ENCODE measurements around the gene LRRC25.

LRRC25 gene

GRCh38 chr19:18436671-18437490, 39.5 kb upstream of the LRRC25 start:
- Histone ChIP-seq H3K27me3 (replicated peaks; ENCODE audit: control insufficient read depth, insufficient read depth, low read length) (no peaks in the 10 kb centered on the region), H3K36me3 (ENCODE audit: control insufficient read depth, insufficient read depth, low read length) (peaks cover 1% of the 10 kb centered on the region; the same call in 1 of the 2 replicates), H3K4me3 (replicated peaks; ENCODE audit: low read depth, low read length) (peak overlapping the region; percentile 60)
- DNase-seq (ENCODE audit: extremely low read depth, insufficient read length): peak; percentile 84
- TF ChIP-seq CTCF (IDR thresholded peaks at IDR 0.05; ENCODE audit: insufficient read depth, low read length, poor library complexity, severe bottlenecking): peak; percentile 10

- Histone ChIP-seq H3K36me3 (ENCODE audit: control insufficient read depth, insufficient read depth, low read length) (peaks cover 1% of the 10 kb centered on the region; the same call in 1 of the 2 replicates), H3K27me3 (replicated peaks; ENCODE audit: control insufficient read depth, insufficient read depth, low read length) (no peaks in the 10 kb centered on the region), H3K4me3 (replicated peaks; ENCODE audit: low read depth, low read length) (no peak overlapping the region)
- no peak for DNase-seq (ENCODE audit: extremely low read depth, insufficient read length)
- TF ChIP-seq CTCF (IDR thresholded peaks at IDR 0.05; ENCODE audit: insufficient read depth, low read length, poor library complexity, severe bottlenecking): no peak
Observed at GRCh38 chr19:18435842-18436670, 38.6 kb upstream of the LRRC25 start.

GRCh38 chr19:18435178-18435841, 37.9 kb upstream of the LRRC25 start:
- Histone ChIP-seq H3K4me3 (replicated peaks; ENCODE audit: low read depth, low read length) (no peak overlapping the region), H3K27me3 (replicated peaks; ENCODE audit: control insufficient read depth, insufficient read depth, low read length) (no peaks in the 10 kb centered on the region), H3K36me3 (ENCODE audit: control insufficient read depth, insufficient read depth, low read length) (peaks cover 3% of the 10 kb centered on the region; the same call in 1 of the 2 replicates)
- no peak for TF ChIP-seq CTCF (IDR thresholded peaks at IDR 0.05; ENCODE audit: insufficient read depth, low read length, poor library complexity, severe bottlenecking)
- DNase-seq (ENCODE audit: extremely low read depth, insufficient read length): no peak

GRCh38 chr19:18434411-18435175, 37.2 kb upstream of the LRRC25 start:
- TF ChIP-seq CTCF (IDR thresholded peaks at IDR 0.05; ENCODE audit: insufficient read depth, low read length, poor library complexity, severe bottlenecking): no peak
- peaks cover 3% of the 10 kb centered on the region; the same call in 1 of the 2 replicates for H3K36me3 ChIP-seq (ENCODE audit: control insufficient read depth, insufficient read depth, low read length)
- DNase-seq (ENCODE audit: extremely low read depth, insufficient read length): no peak
- peak overlapping the region; percentile 83 for H3K4me3 ChIP-seq (replicated peaks; ENCODE audit: low read depth, low read length)
- no peaks in the 10 kb centered on the region for H3K27me3 ChIP-seq (replicated peaks; ENCODE audit: control insufficient read depth, insufficient read depth, low read length)
